Glutamatergic neuron (in vitro differentiated cells): Measurements from ENCODE around the gene LRP6. TPM values are rescaled to one million over a fixed set of nuclear protein-coding genes. Genes with fewer than 3 reads are reported as not detected.
"Not testable (repeated sequence)": the region's sequence is repeated elsewhere in the genome, so short reads cannot be mapped to it uniquely, and the experiment has no call there.

Source experiments
- DNase-seq: peaks from one replicate; pipeline ENCODE4 v3.0.0; 2022
- H3K27ac Mint-ChIP-seq: one replicate; pipeline ENCODE4 v1.8.0; 2020; ENCODE audit warnings: mild to moderate bottlenecking, mixed read lengths, inconsistent platforms; ENCODE audit not compliant: unreplicated experiment
- H3K27me3 Mint-ChIP-seq: one replicate; pipeline ENCODE4 v1.8.0; 2020; ENCODE audit warnings: mild to moderate bottlenecking, moderate library complexity, mixed read lengths, inconsistent platforms; ENCODE audit not compliant: unreplicated experiment
- H3K36me3 Mint-ChIP-seq: one replicate; pipeline ENCODE4 v1.8.0; 2020; ENCODE audit warnings: mild to moderate bottlenecking, mixed read lengths, inconsistent platforms; ENCODE audit not compliant: unreplicated experiment
- H3K4me1 Mint-ChIP-seq: one replicate; pipeline ENCODE4 v1.8.0; 2020; ENCODE audit warnings: mild to moderate bottlenecking, low read depth, mixed read lengths, inconsistent platforms; ENCODE audit not compliant: unreplicated experiment
- H3K4me3 Mint-ChIP-seq: one replicate; pipeline ENCODE4 v1.8.0; 2020; ENCODE audit warnings: mild to moderate bottlenecking, mixed read lengths, inconsistent platforms; ENCODE audit not compliant: unreplicated experiment
- H3K9me3 Mint-ChIP-seq: one replicate; pipeline ENCODE4 v1.8.0; 2020; ENCODE audit warnings: mild to moderate bottlenecking, moderate library complexity, mixed read lengths, inconsistent platforms; ENCODE audit not compliant: unreplicated experiment
- CTCF ChIP-seq: fragments of 200-600 bp; sonication (generic); IDR thresholded peaks from one replicate; pipeline ENCODE4 v1.5.0; 2021; ENCODE audit not compliant: partially characterized antibody, unreplicated experiment
- total RNA-seq: library from RNA; stranded (reverse); fragmentation: NEBNext Ultra II Directional; extraction: Animal tissue kit (Norgen Biotek cat#: 25700); gene quantifications from one replicate; pipeline ENCODE4 v1.2.1, GENCODE V29; 2021; ENCODE audit not compliant: unreplicated experiment

The LRP6 gene
- total RNA-seq, 1 donor from 2014 or later, result 48.3 TPM

GRCh38 chr12:12115514-12115913, 151.3 kb downstream of the LRP6 start:
- Mint-ChIP-seq H3K36me3 (no peaks in the 10 kb centered on the region), H3K27ac (no peak overlapping the region), H3K4me3 (no peak overlapping the region), H3K9me3 (no peaks in the 10 kb centered on the region), H3K27me3 (no peaks in the 10 kb centered on the region), H3K4me1 (no peaks in the 10 kb centered on the region)
- no peak for TF ChIP-seq CTCF
- no peak for DNase-seq

GRCh38 chr12:12110923-12111555, 155.8 kb downstream of the LRP6 start:
- H3K36me3 Mint-ChIP-seq, result peaks cover 21% of the 10 kb centered on the region

DNA sequence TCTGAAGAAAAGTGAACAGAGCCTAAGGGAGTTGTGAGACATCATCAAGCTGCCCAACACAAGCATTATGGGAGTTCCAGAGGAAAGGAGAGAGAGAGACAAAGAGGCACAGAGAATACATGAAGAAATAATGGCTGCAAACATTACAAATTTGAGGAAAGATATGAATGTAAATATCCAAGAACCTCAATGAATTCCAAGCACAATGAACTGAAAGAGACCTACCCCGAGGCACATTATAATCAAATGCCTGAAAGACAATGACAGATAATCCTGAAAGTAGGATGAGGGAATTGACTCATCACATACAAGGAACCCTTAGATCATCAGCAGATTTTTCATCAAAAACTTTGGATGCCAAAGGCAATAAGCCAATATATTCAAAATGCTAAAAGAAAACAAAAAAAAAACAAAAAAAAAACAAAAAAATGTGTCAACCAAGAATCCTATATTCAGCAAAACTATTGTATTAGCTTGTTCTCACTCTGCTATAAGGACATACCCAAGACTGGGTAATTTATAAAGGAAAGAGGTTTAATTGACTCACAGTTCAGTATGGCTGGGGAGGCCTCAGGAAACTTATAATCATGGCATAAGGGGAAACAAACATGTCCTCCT, 158.3 kb downstream of the LRP6 start:
- Mint-ChIP-seq H3K4me3 (no peak overlapping the region), H3K27ac (no peak overlapping the region), H3K36me3 (peaks cover 21% of the 10 kb centered on the region), H3K27me3 (no peaks in the 10 kb centered on the region), H3K4me1 (no peaks in the 10 kb centered on the region), H3K9me3 (peaks cover 7% of the 10 kb centered on the region)
- TF ChIP-seq CTCF, result no peak
- DNase-seq, result no peak

More at GRCh38 chr12:12110923-12111555, 155.8 kb downstream of the LRP6 start:
- DNase-seq, H3K27me3 Mint-ChIP-seq, H3K9me3 Mint-ChIP-seq, H3K27ac Mint-ChIP-seq, H3K4me3 Mint-ChIP-seq, H3K4me1 Mint-ChIP-seq: not testable (repeated sequence)

- no peak overlapping the region for H3K4me3 Mint-ChIP-seq
- no peak for TF ChIP-seq CTCF
- peaks cover 21% of the 10 kb centered on the region for H3K36me3 Mint-ChIP-seq
- H3K9me3 Mint-ChIP-seq, result peaks cover 7% of the 10 kb centered on the region
- H3K27ac Mint-ChIP-seq, result no peak overlapping the region
- DNase-seq, result no peak
- no peaks in the 10 kb centered on the region for H3K27me3 Mint-ChIP-seq
- no peaks in the 10 kb centered on the region for H3K4me1 Mint-ChIP-seq
These were observed 159.2 kb downstream of the LRP6 start for GRCh38 chr12:12107678-12108077.

DNA sequence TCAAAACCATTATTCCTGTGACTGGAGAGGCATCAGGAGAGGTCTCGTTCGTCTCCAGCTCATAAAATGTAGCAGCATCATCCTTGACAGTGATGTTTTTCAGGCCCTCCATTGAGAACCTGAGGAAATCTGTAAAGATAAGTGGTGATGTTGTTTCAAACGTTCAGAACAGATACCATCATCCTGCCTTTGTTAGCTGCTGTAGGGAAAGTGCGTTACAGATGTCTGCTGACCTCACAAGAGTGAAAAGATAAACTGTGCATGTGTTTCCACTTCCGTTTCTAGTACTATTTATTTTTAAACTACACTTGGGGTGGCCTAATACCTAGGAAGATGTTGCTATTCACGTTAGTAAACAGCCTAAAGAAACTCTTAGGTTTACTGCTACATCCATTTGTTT, 167.7 kb downstream of the LRP6 start:
- peaks cover 8% of the 10 kb centered on the region for H3K4me1 Mint-ChIP-seq
- peaks cover 2% of the 10 kb centered on the region for H3K9me3 Mint-ChIP-seq
- H3K4me3 Mint-ChIP-seq, result no peak overlapping the region
- TF ChIP-seq CTCF, result no peak
- peak overlapping the region; percentile 64 for H3K27ac Mint-ChIP-seq
- H3K27me3 Mint-ChIP-seq, result peaks cover 3% of the 10 kb centered on the region
- no peaks in the 10 kb centered on the region for H3K36me3 Mint-ChIP-seq
- no peak for DNase-seq
